Measurements from ENCODE around the gene SLC22A31.

Gene SLC22A31

DNA sequence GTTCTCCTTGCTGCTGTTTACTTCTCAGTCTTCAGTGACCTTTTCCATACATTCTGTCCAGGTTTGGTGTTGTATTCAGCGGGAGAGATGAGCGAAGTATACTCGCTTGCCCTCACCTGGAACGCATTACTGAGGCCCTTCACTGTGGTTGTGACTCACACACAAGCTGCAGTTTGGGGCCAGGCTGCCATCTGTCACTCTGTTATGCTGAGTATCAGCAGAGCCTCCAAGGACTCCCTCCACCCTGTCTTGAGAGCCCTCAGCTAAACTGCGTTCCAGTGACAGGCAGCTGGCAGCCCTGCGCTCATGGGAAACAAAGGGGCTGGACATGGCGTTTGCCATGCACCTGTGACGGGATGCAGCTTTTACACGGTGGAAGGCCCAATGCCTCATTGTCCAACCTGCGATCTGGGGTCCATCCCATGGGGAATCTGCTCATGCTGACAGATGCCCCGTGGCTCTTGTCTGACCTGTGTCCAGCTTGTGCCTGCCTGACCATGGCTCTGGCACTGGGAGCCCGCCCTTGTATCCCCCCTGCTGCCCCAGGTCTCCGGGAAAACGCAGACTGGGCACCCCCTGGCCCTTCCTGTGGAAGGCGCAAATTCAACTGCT is 10.7 kb upstream of the SLC22A31 start:
- H3K4me3 ChIP-seq (ENCODE audit: low read length), result no peak overlapping the region
- H3K27me3 ChIP-seq (ENCODE audit: insufficient read depth, low read length), result no peaks in the 10 kb centered on the region; the same call in 1 of the 2 replicates
- H3K9ac ChIP-seq (ENCODE audit: low read depth, low read length), result no peak overlapping the region
- no peak overlapping the region for H3K27ac ChIP-seq (ENCODE audit: low read length)
- H3K9me3 ChIP-seq (ENCODE audit: insufficient read depth, low read depth, low read length), result no peaks in the 10 kb centered on the region
- H3K4me1 ChIP-seq (ENCODE audit: insufficient read depth, low read length), result no peaks in the 10 kb centered on the region
- H3K36me3 ChIP-seq (ENCODE audit: insufficient read depth, low read depth, low read length), result no peaks in the 10 kb centered on the region

DNA sequence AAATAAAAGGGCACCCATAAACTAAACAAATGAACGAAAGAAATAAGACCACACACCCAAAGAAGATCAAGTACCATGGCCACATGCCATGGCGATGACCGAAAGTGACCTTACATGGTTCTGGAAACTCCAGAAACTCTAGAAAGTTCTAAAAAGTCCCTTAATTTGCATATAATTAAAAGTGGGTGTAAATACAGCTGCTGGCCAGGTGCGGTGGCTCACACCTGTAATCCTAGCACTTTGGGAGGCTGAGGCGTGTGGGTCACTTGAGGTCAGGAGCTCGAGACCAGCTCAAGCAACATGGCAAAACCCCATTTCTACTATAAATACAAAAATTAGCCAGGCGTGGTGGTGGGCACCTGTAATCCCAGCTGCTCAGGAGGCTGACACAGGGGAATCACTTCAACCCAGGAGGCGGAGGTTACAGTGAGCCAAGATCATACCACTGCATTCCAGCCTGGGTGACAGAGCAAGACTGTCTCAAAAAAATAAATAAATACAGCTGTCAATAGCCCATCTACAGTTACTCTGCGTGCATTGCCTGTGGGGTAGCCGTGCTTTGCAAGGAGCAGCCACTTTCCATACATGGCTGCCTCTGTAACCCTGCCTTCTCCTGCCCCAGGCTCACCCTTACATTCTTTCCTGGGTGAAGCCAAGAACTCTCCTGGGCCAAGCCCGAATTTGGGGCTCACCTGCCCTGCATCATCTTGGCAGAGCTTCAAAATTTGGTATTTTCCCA is 10.0 kb upstream of the SLC22A31 start:
- no peaks in the 10 kb centered on the region for H3K36me3 ChIP-seq (ENCODE audit: insufficient read depth, low read depth, low read length)
- no peak overlapping the region for H3K4me3 ChIP-seq (ENCODE audit: low read length)
- no peaks in the 10 kb centered on the region for H3K4me1 ChIP-seq (ENCODE audit: insufficient read depth, low read length)
- H3K9me3 ChIP-seq (ENCODE audit: insufficient read depth, low read depth, low read length), result no peaks in the 10 kb centered on the region
- no peaks in the 10 kb centered on the region; the same call in 1 of the 2 replicates for H3K27me3 ChIP-seq (ENCODE audit: insufficient read depth, low read length)
- H3K9ac ChIP-seq (ENCODE audit: low read depth, low read length), result no peak overlapping the region
- no peak overlapping the region for H3K27ac ChIP-seq (ENCODE audit: low read length)

DNA sequence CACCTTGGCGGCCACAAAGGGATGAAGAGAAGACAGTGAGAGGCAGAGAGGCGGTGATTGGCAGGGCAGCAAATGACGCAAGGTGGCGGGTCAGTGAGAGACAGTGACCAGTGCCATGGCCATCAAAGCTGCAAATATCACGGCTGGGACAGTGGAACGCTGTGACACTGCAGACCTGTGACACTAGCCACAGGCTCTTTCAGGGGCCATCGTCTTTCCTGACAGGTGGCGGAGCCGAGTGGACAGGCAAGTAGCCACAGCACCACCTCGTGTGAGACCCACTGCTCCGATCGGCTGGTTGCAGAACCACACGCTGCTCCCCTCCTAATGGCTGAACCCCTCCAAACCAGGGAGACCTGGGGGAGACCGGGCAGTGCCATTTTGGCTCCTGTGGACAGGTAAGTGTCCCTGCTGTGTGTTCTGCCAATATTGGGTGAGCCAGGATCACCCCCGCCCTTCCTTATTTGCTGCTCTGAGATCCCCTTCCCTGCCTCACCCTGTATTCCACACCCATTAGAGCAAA is 9.2 kb upstream of the SLC22A31 start:
- H3K4me3 ChIP-seq (ENCODE audit: low read length), result no peak overlapping the region
- H3K9ac ChIP-seq (ENCODE audit: low read depth, low read length), result no peak overlapping the region
- H3K36me3 ChIP-seq (ENCODE audit: insufficient read depth, low read depth, low read length), result no peaks in the 10 kb centered on the region
- no peaks in the 10 kb centered on the region for H3K9me3 ChIP-seq (ENCODE audit: insufficient read depth, low read depth, low read length)
- no peak overlapping the region for H3K27ac ChIP-seq (ENCODE audit: low read length)
- no peaks in the 10 kb centered on the region for H3K4me1 ChIP-seq (ENCODE audit: insufficient read depth, low read length)
- H3K27me3 ChIP-seq (ENCODE audit: insufficient read depth, low read length), result peaks cover 5% of the 10 kb centered on the region

DNA sequence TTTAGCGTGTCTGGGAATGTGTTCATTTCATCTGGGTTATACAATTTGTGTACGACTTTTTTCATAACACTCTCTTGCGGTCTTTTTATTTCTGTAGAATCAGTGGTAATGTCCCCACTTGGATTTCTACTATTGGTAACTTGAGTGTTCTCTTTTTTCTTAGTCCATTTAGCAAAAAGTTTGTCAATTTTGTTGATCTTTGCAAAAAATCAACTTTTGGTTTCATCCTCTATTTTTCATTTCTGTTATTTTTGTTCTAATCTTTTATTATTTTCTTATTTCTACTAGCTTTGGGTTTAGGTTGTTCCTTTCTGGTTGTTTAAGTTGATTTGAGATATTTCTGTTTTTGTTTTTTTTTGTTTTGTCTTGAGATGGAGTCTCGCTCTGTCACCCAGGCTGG is 7.7 kb upstream of the SLC22A31 start:
- no peak overlapping the region for H3K9ac ChIP-seq (ENCODE audit: low read depth, low read length)
- H3K9me3 ChIP-seq (ENCODE audit: insufficient read depth, low read depth, low read length), result no peaks in the 10 kb centered on the region
- H3K4me3 ChIP-seq (ENCODE audit: low read length), result no peak overlapping the region
- no peaks in the 10 kb centered on the region for H3K4me1 ChIP-seq (ENCODE audit: insufficient read depth, low read length)
- peaks cover 21% of the 10 kb centered on the region for H3K27me3 ChIP-seq (ENCODE audit: insufficient read depth, low read length)
- no peaks in the 10 kb centered on the region for H3K36me3 ChIP-seq (ENCODE audit: insufficient read depth, low read depth, low read length)
- H3K27ac ChIP-seq (ENCODE audit: low read length), result no peak overlapping the region

DNA sequence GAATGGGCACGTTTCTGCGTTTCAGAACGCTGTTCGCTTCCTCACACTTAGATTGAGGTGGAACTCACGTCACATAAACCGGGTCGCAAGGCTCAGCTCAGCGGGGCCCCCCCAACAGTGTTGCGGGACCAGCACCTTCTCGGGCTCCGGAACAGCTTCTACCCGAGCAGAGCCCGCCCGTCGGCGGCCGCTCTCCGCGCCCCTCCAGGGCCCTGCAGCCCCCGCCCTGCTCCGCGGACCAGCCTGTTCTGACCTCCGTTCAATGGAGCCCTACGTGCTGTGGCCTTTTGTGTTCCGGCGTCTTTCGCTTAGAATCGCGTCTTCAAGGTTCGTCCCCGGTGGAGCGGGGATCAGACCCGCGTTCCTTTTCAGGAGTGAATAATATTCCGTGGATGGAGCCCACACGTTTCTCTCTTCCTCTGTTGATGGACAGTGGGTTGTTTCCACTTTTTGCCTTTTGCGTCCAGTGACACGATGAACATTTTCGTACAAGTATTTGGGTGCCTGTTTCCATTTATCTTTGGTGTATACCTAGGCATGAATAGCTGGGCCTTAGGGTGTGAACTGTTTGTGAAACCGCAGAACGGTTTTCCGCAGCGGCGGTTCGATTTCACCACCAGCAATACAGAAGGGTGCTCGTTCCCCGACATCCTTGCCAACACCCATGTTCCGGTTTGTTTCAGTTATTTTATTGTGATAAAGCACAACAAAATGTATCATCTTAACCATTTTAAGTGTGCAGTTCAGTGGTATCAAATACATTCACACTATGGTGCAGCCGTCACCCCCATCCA is 2.3 kb upstream of the SLC22A31 start:
- H3K4me3 ChIP-seq (ENCODE audit: low read length), result peak overlapping the region; percentile 58; the same call in 1 of the 2 replicates
- no peak overlapping the region for H3K27ac ChIP-seq (ENCODE audit: low read length)
- H3K27me3 ChIP-seq (ENCODE audit: insufficient read depth, low read length), result peaks cover 48% of the 10 kb centered on the region
- peaks cover 4% of the 10 kb centered on the region for H3K9me3 ChIP-seq (ENCODE audit: insufficient read depth, low read depth, low read length)
- no peak overlapping the region for H3K9ac ChIP-seq (ENCODE audit: low read depth, low read length)
- no peaks in the 10 kb centered on the region for H3K36me3 ChIP-seq (ENCODE audit: insufficient read depth, low read depth, low read length)
- no peaks in the 10 kb centered on the region for H3K4me1 ChIP-seq (ENCODE audit: insufficient read depth, low read length)

DNA sequence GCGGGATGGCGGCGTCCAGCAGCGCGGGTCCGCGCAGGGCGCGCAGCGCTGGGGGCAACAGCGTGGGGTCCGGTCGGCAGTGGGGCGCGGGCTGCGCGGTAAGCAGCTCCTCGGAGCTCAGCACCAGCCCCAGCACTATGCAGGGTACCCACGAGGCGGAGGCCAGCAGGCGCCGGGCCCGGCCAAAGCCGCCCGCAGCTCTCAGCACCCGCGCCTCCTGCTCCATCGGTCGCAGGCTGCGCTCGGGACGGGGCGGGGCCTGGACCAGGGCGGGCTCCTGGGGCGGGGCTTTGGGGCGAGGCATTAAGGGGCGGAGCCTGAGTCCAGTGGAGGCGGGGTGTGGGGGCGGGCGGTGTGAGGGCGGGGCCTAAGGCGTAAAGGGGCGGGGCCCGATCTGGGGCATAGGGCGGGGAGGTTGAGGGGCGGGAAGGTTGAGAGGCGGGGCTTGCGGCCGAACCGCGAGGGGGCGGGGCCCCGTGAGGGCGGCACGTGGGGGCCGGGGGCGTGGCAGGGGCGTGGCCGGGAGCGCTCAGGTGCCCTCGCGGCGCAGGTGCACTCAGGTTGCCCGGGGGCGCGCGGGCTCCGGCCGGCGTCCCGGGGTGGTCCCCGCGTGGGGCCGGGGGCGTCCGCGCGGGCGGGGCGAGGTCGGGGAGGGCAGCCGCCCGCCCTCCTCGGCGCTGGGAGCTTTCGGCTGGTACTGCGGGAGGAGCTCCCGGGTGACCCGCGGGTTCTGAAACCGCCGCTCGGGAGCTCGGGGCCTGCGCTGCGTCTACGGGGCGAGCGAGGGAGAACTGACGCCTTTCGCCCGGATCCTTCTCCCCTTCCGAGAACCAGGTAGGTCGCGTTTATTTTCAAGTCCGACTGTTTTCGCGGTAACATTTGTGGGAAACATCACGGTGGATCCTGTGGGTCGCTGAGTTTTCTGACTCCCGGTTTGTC is 1.4 kb upstream of the SLC22A31 start:
- Histone ChIP-seq H3K36me3 (ENCODE audit: insufficient read depth, low read depth, low read length) (no peaks in the 10 kb centered on the region), H3K27me3 (ENCODE audit: insufficient read depth, low read length) (peaks cover 48% of the 10 kb centered on the region), H3K4me3 (ENCODE audit: low read length) (peak overlapping the region; percentile 68; the same call in 1 of the 2 replicates), H3K9me3 (ENCODE audit: insufficient read depth, low read depth, low read length) (peaks cover 4% of the 10 kb centered on the region), H3K9ac (ENCODE audit: low read depth, low read length) (no peak overlapping the region), H3K4me1 (ENCODE audit: insufficient read depth, low read length) (no peaks in the 10 kb centered on the region), H3K27ac (ENCODE audit: low read length) (no peak overlapping the region)

DNA sequence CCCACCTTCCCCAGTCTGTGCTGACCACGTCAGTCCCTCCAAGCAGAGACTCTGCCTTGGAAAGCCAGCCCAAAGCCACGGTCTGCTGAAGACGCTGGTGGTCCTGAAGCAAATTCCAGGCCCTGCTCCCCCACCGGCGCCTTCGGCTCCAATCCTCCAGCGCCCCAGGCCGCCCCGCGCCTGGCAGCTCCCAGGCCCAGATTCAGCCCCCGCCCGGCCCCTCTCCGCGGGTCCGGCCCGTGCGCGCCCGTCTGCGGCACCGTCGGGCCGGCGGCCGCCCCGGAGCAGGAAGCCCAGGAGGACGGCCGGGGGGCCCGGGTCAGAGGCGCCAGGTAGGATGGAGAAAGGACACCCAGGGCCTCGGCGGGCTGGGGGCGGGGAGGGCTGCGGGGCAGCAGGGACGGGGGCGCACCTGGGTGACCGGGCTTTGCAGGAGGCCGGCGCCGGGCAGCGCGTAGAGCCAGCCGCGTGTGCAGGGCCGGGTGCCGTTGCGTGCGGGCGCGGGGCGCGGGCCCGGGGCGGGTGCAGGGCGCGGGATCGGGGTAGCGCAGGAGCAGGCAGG is 594 bp upstream of the SLC22A31 start:
- H3K36me3 ChIP-seq (ENCODE audit: insufficient read depth, low read depth, low read length), result no peaks in the 10 kb centered on the region
- H3K4me1 ChIP-seq (ENCODE audit: insufficient read depth, low read length), result no peaks in the 10 kb centered on the region
- H3K27ac ChIP-seq (ENCODE audit: low read length), result no peak overlapping the region
- H3K27me3 ChIP-seq (ENCODE audit: insufficient read depth, low read length), result peaks cover 48% of the 10 kb centered on the region
- peak overlapping the region; percentile 45; the same call in 1 of the 2 replicates for H3K9ac ChIP-seq (ENCODE audit: low read depth, low read length)
- H3K4me3 ChIP-seq (ENCODE audit: low read length), result peak overlapping the region; percentile 68
- H3K9me3 ChIP-seq (ENCODE audit: insufficient read depth, low read depth, low read length), result peaks cover 4% of the 10 kb centered on the region

DNA sequence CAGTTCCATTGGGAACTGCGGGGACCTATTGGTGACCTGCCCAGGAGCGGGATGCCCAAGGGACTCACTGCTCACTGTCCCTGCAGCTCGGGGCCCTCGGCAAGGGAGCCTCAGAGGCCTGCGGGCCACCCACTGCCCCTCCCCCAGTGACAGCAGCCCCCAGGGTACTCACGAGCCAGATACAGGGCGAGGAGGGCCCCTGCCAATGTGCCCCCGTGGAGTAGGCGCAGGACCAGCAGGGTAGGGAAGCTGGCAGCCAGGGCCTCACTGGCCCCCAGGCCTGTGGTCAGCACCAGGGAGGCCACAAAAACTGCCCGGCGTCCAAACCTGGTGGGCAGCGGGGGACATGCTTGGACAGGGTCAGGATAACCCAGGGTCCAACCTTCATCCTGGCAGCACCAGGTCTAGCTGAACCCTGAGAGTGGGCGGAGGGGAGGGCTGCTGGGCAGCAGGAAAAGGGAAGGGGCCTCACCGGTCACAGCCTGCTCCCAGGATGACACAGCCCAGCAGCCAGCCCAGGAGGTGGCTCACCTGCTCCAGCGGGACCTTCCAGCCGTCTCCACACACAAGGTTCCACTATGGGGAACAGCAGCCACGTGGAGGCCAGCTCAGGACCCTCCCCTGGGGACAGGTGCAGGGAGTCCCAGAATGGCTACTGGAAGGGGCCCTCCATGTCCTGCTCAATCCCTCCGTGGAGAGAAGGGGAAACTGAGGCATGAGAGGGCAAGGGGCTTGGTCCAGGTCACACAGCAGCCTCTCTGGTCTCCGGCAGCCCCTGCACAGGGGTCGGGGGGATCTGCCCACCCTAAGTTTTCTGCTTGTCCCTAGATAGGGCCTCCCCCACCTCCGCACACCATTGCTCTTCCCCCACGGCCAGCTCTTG is 855 bp downstream of the SLC22A31 start:
- Histone ChIP-seq H3K36me3 (ENCODE audit: insufficient read depth, low read depth, low read length) (no peaks in the 10 kb centered on the region), H3K27ac (ENCODE audit: low read length) (no peak overlapping the region), H3K4me3 (ENCODE audit: low read length) (peak overlapping the region; percentile 68; the same call in 1 of the 2 replicates), H3K27me3 (ENCODE audit: insufficient read depth, low read length) (peaks cover 44% of the 10 kb centered on the region), H3K4me1 (ENCODE audit: insufficient read depth, low read length) (no peaks in the 10 kb centered on the region), H3K9ac (ENCODE audit: low read depth, low read length) (no peak overlapping the region), H3K9me3 (ENCODE audit: insufficient read depth, low read depth, low read length) (peaks cover 4% of the 10 kb centered on the region)

DNA sequence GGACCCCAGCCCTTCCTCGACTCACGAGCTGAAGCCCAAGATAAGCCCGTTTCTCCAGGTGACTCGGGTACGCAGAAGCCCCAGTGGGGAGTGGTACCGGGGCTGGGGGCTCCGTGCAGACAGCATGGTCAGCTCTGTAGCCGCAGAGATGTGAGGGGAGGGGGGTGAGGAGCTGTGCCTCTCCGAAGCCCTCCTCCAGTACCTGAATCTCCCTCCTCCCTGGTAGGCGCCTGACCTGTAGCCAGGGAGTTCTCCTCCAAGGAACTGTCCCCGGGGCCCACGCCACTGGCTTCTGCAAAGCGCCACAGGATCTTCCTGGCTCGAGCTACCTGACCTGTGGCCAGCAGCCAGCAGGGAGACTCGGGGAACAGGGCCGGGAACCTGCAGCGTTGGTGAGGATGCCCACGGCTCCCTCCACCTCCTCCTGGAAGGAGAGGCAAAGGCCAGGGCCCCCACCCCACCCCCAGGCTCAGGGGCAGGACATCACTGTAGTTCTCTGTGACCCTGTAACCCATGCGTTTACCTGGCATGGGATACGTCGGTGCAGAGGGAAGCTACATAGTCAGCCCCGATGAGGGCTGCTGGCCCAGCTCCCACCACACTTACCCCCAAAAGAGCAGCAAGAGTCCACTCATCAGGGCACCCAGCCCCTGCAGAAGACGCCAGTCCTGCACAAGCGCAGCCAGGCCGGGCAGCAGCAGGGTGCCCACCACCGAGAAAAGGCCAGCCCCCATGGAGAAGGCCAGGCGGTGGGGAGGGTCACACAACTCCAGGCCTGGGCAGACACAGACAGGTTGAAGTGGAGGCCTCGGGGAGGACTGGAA is 1.7 kb downstream of the SLC22A31 start:
- no peaks in the 10 kb centered on the region for H3K36me3 ChIP-seq (ENCODE audit: insufficient read depth, low read depth, low read length)
- H3K4me3 ChIP-seq (ENCODE audit: low read length), result no peak overlapping the region
- no peak overlapping the region for H3K9ac ChIP-seq (ENCODE audit: low read depth, low read length)
- peaks cover 4% of the 10 kb centered on the region for H3K9me3 ChIP-seq (ENCODE audit: insufficient read depth, low read depth, low read length)
- peaks cover 44% of the 10 kb centered on the region for H3K27me3 ChIP-seq (ENCODE audit: insufficient read depth, low read length)
- no peaks in the 10 kb centered on the region for H3K4me1 ChIP-seq (ENCODE audit: insufficient read depth, low read length)
- H3K27ac ChIP-seq (ENCODE audit: low read length), result no peak overlapping the region

Measured in iPS-20b (cell line).